ENCODE data around the gene KCNK2.

The KCNK2 gene

GRCh38 chr1:215114154-215114933 is 31.8 kb downstream of the KCNK2 start:
- Histone ChIP-seq H3K36me3 (ENCODE audit: insufficient read depth, low read length) (no peaks in the 10 kb centered on the region), H3K9me3 (ENCODE audit: control insufficient read depth, insufficient read depth, low read length) (no peaks in the 10 kb centered on the region), H3K4me1 (ENCODE audit: insufficient read depth, low read length) (no peaks in the 10 kb centered on the region), H3K9ac (ENCODE audit: low read depth, low read length) (no peak overlapping the region)

- Histone ChIP-seq H3K9me3 (ENCODE audit: control insufficient read depth, insufficient read depth, low read length) (no peaks in the 10 kb centered on the region), H3K9ac (ENCODE audit: low read depth, low read length) (no peak overlapping the region), H3K36me3 (ENCODE audit: insufficient read depth, low read length) (no peaks in the 10 kb centered on the region), H3K4me1 (ENCODE audit: insufficient read depth, low read length) (no peaks in the 10 kb centered on the region)
These were observed 33.2 kb downstream of the KCNK2 start for GRCh38 chr1:215115760-215116159.

GRCh38 chr1:215118081-215118480 is 35.5 kb downstream of the KCNK2 start:
- Histone ChIP-seq H3K9me3 (ENCODE audit: control insufficient read depth, insufficient read depth, low read length) (no peaks in the 10 kb centered on the region), H3K4me1 (ENCODE audit: insufficient read depth, low read length) (no peaks in the 10 kb centered on the region), H3K36me3 (ENCODE audit: insufficient read depth, low read length) (no peaks in the 10 kb centered on the region), H3K9ac (ENCODE audit: low read depth, low read length) (no peak overlapping the region)

DNA sequence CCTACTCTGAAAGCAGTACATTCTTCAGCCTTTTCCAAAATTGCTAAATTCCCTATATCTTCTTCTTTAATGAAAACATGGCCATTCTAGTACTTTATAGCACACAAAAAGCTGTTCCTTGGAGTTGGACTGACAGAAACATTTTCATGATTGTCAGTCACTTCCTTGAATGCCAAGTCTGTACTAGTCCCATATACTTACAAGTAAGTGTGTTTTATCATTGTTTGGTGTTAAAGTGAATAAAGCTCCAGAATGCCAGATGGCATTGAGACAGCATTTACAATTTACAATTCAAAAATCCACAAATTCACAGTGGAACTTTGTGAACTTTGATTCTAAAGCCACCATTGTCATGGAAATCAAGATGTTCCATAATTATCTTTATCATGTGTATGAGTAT is 36.5 kb downstream of the KCNK2 start:
- H3K9me3 ChIP-seq (ENCODE audit: control insufficient read depth, insufficient read depth, low read length) = no peaks in the 10 kb centered on the region
- no peaks in the 10 kb centered on the region for H3K36me3 ChIP-seq (ENCODE audit: insufficient read depth, low read length)
- H3K9ac ChIP-seq (ENCODE audit: low read depth, low read length) = no peak overlapping the region
- no peaks in the 10 kb centered on the region for H3K4me1 ChIP-seq (ENCODE audit: insufficient read depth, low read length)

- H3K9ac ChIP-seq (ENCODE audit: low read depth, low read length) = no peak overlapping the region
- H3K36me3 ChIP-seq (ENCODE audit: insufficient read depth, low read length) = no peaks in the 10 kb centered on the region
- no peaks in the 10 kb centered on the region for H3K4me1 ChIP-seq (ENCODE audit: insufficient read depth, low read length)
- H3K9me3 ChIP-seq (ENCODE audit: control insufficient read depth, insufficient read depth, low read length) = no peaks in the 10 kb centered on the region
These were observed 37.3 kb downstream of the KCNK2 start for GRCh38 chr1:215119719-215120365.

GRCh38 chr1:215128504-215128903 is 46.0 kb downstream of the KCNK2 start:
- H3K4me1 ChIP-seq (ENCODE audit: insufficient read depth, low read length) = no peaks in the 10 kb centered on the region
- H3K9ac ChIP-seq (ENCODE audit: low read depth, low read length) = no peak overlapping the region
- no peaks in the 10 kb centered on the region for H3K36me3 ChIP-seq (ENCODE audit: insufficient read depth, low read length)
- H3K9me3 ChIP-seq (ENCODE audit: control insufficient read depth, insufficient read depth, low read length) = no peaks in the 10 kb centered on the region

DNA sequence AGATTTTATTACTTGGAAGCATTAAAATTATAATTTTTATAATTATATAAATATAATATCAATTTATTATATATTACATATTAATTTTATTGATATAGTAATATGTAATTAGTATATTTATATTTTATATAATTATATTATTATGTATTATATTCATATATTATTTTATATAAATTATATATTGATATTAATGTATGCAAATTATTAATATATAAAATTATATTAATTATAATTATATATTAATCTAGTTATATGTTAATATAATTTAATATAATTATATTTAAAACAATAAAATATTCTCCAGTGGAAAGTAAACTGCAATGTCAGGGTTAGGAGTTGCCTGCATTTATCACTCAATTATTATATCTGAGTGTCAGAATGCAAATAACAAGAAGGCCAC is 48.8 kb downstream of the KCNK2 start:
- Histone ChIP-seq H3K9ac (ENCODE audit: low read depth, low read length) (no peak overlapping the region), H3K9me3 (ENCODE audit: control insufficient read depth, insufficient read depth, low read length) (no peaks in the 10 kb centered on the region), H3K4me1 (ENCODE audit: insufficient read depth, low read length) (no peaks in the 10 kb centered on the region), H3K36me3 (ENCODE audit: insufficient read depth, low read length) (no peaks in the 10 kb centered on the region)

DNA sequence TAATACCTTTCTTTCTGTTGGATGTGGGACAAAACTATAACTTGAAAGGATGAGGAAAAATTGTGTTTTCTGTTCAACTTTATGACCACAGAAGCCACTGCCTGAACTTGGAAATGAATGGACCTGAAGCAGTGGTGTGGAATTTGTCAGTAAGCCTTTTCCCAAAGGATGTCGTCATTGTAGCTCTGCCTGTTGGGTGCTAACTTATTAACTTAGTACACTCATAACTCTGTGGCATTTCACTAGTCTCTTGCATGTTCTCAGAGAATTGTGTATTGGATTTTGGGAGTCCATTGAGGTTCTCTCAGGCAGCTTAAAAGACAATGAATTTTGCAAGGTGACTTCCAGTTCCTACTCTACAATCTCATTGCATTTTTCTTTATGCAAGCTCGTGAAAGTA is 49.6 kb downstream of the KCNK2 start:
- H3K9me3 ChIP-seq (ENCODE audit: control insufficient read depth, insufficient read depth, low read length) = no peaks in the 10 kb centered on the region
- no peaks in the 10 kb centered on the region for H3K4me1 ChIP-seq (ENCODE audit: insufficient read depth, low read length)
- no peak overlapping the region for H3K9ac ChIP-seq (ENCODE audit: low read depth, low read length)
- H3K36me3 ChIP-seq (ENCODE audit: insufficient read depth, low read length) = no peaks in the 10 kb centered on the region

DNA sequence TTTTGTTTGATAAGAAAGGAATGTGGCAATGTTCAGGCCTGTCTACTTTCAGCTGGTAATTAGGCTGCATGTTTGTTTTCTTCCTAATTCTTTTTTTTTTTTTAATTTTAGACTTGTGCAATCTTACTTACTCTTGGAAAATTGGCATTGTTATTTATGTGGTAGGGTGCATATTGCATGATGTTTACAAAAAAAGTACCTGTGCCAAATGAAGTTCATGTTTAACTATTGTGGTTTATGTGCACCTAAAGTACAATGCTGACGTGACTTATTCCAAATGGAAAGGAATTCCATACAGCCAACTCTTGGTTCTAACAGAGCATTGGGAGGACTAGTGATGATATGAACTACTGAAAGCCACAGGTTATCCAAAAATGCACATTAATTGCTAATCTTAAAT is 51.0 kb downstream of the KCNK2 start:
- Histone ChIP-seq H3K9ac (ENCODE audit: low read depth, low read length) (no peak overlapping the region), H3K4me1 (ENCODE audit: insufficient read depth, low read length) (no peaks in the 10 kb centered on the region), H3K9me3 (ENCODE audit: control insufficient read depth, insufficient read depth, low read length) (no peaks in the 10 kb centered on the region), H3K36me3 (ENCODE audit: insufficient read depth, low read length) (no peaks in the 10 kb centered on the region)

GRCh38 chr1:215137985-215138384 is 55.4 kb downstream of the KCNK2 start:
- Histone ChIP-seq H3K36me3 (ENCODE audit: insufficient read depth, low read length) (no peaks in the 10 kb centered on the region), H3K4me1 (ENCODE audit: insufficient read depth, low read length) (no peaks in the 10 kb centered on the region), H3K9me3 (ENCODE audit: control insufficient read depth, insufficient read depth, low read length) (no peaks in the 10 kb centered on the region), H3K9ac (ENCODE audit: low read depth, low read length) (no peak overlapping the region)

- H3K9me3 ChIP-seq (ENCODE audit: control insufficient read depth, insufficient read depth, low read length) = no peaks in the 10 kb centered on the region
- H3K36me3 ChIP-seq (ENCODE audit: insufficient read depth, low read length) = no peaks in the 10 kb centered on the region
- no peak overlapping the region for H3K9ac ChIP-seq (ENCODE audit: low read depth, low read length)
- no peaks in the 10 kb centered on the region for H3K4me1 ChIP-seq (ENCODE audit: insufficient read depth, low read length)
These were observed 57.6 kb downstream of the KCNK2 start for GRCh38 chr1:215140135-215140534.

DNA sequence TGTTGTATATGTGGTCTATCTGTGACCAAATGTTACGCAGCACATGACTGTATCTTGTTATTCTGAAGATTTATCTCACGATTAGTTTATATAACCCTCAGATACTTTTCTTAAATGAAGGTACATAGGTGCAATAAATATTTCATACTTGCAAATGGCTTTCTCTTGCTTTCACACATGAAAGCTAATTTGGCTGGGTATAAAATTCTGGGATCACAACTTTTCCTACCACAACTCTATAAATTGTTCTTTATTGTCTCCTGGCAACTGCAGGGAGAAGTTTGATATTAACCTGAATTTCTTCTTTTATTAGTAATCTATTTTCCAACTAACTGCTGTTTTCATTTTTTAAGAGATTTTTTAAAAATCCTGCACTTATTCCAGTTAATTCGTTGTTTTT is 58.9 kb downstream of the KCNK2 start:
- Histone ChIP-seq H3K36me3 (ENCODE audit: insufficient read depth, low read length) (no peaks in the 10 kb centered on the region), H3K9me3 (ENCODE audit: control insufficient read depth, insufficient read depth, low read length) (no peaks in the 10 kb centered on the region), H3K9ac (ENCODE audit: low read depth, low read length) (no peak overlapping the region), H3K4me1 (ENCODE audit: insufficient read depth, low read length) (no peaks in the 10 kb centered on the region)

GRCh38 chr1:215143497-215143896 is 61.0 kb downstream of the KCNK2 start:
- Histone ChIP-seq H3K9ac (ENCODE audit: low read depth, low read length) (no peak overlapping the region), H3K36me3 (ENCODE audit: insufficient read depth, low read length) (no peaks in the 10 kb centered on the region), H3K4me1 (ENCODE audit: insufficient read depth, low read length) (no peaks in the 10 kb centered on the region), H3K9me3 (ENCODE audit: control insufficient read depth, insufficient read depth, low read length) (no peaks in the 10 kb centered on the region)

- H3K9ac ChIP-seq (ENCODE audit: low read depth, low read length) = no peak overlapping the region
- H3K36me3 ChIP-seq (ENCODE audit: insufficient read depth, low read length) = no peaks in the 10 kb centered on the region
These were observed 63.9 kb downstream of the KCNK2 start for GRCh38 chr1:215146240-215146975.

GRCh38 chr1:215147024-215147423 is 64.5 kb downstream of the KCNK2 start:
- H3K9me3 ChIP-seq (ENCODE audit: control insufficient read depth, insufficient read depth, low read length) = no peaks in the 10 kb centered on the region
- H3K4me1 ChIP-seq (ENCODE audit: insufficient read depth, low read length) = no peaks in the 10 kb centered on the region
- H3K9ac ChIP-seq (ENCODE audit: low read depth, low read length) = no peak overlapping the region
- H3K36me3 ChIP-seq (ENCODE audit: insufficient read depth, low read length) = no peaks in the 10 kb centered on the region

More at GRCh38 chr1:215146240-215146975, 63.9 kb downstream of the KCNK2 start:
- no peaks in the 10 kb centered on the region for H3K4me1 ChIP-seq (ENCODE audit: insufficient read depth, low read length)
- no peaks in the 10 kb centered on the region for H3K9me3 ChIP-seq (ENCODE audit: control insufficient read depth, insufficient read depth, low read length)

Measured in ES-I3 (cell line).